NCI-H1092 treated with DMSO at 0.1 percent for 48 hours (cell line): ENCODE measurements around the gene SGK1.
"Not testable (repeated sequence)": the region's sequence is repeated elsewhere in the genome, so short reads cannot be mapped to it uniquely, and the experiment has no call there.

ENCODE experiments used
- DNase-seq: peaks from one replicate; lab custom pipeline; 2025; lab: John Stamatoyannopoulos, UW

The SGK1 gene

DNA sequence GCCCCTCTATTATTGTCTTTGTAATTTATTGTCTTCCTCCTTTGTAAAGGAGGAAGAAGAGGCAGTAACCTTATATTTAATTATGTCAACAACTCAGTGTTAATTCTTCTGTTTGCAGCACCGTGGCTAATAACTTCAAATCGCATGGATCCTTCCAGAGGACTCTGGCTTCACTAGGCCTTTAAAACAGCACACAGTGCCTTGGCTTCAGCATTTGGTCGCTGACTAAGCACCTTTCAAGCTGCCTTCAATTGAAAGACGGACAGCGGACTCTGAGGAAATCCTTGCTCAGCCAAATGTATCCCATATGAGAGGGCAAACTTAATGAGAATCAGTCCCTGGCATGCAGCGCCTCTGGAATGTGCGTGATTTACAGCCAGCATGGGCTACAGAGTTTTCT, 64.2 kb downstream of the SGK1 start:
- DNase-seq: no peak

DNA sequence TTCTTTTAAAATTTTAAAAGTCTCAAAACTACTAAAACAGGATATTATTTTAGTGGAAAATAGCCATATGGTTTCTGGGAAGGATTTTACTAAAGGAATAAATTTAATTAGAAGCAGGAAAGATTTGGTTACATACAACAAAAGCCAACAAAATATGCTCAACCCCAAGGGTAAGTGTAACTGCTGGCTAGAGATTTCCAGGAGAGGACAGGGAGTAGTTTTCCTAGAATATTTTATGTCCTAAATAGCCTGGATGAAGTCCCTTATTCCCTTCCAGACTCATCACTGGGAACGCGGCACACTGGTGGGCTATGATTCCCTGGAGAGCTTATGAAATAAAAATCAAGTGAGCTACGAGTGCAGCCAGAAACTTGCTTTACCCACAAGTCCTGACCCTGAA, 66.6 kb downstream of the SGK1 start:
- DNase-seq: no peak

DNA sequence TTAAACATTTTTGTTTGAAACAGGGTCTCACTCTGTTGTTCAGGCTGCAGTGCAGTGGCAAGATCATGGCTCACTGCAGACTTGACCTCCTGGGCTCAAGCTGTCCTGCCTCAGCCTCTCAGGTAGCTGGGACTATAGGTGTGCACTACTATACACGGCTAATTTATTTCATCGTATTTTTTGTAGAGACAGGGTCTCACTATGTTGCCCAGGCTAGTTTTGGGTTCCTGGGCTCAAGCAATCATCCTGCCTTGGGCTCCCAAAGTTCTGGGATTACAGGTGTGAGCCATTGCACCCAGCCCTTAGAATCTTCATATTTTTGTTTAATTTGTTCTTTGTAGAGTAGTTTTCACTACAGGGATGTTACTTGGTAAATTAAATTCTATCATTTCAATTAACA, 67.1 kb downstream of the SGK1 start:
- no peak for DNase-seq

DNA sequence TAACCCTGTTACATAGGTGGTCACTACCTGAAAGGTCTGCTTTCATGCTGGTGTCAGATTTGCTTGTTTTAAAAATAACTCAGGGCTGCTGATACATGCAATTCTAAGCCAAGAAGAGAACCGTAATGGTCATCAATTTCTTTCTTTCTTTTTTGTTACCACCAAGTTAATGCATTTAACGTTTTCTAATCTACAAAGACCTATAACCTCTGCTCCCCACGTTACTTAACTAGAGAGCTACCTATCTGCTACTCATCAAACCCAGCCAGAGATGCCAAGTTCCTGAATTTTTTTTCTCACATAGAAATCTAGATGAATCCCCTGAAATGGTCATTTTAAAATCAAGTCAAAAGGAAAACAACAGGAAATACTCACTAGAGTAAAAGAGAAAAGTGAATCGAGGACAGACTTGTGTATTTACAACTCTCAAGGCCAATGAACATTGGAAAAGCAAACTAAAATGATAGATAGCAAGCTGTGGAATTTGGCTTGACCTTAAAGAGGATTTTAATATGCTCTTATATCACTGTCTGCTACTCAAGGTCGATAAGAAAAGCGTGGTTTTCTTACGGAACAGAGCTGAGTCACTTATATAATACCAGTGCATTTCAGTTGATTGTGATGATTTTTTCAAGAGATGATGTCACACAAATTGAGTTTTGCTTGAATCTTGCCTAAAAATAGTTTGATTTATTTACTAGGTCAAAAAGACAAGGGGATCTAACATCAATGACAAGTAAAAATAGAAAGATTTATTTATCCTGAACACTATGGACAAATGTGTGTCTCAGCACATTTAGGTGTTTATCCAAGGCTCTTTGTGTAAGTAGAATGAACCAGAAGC, 67.9 kb downstream of the SGK1 start:
- DNase-seq: no peak

DNA sequence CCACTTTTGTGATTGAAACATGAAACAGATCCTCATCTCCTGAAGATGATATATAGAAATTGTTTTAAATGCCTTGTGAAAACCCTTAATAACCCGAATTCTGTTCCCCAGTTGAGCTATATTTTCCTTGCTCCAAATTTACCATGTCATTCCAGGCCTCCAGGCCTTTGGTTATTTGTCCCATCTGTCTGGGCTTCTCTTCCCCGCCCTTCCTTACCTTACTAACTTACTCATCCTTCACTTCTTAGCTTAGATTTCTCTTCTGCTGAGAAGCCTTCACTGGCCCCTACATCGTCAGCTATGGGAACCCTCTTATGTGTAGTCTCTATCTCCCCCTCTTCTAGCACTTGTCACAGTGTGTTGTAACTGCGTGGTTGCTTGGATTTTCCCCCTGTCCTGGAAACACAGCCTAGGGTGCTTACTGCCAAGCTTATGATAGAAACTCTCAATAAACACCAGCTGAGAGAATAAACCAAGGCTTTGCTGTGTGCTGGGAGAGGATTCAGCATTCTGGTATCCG, 68.6 kb downstream of the SGK1 start:
- DNase-seq: no peak

DNA sequence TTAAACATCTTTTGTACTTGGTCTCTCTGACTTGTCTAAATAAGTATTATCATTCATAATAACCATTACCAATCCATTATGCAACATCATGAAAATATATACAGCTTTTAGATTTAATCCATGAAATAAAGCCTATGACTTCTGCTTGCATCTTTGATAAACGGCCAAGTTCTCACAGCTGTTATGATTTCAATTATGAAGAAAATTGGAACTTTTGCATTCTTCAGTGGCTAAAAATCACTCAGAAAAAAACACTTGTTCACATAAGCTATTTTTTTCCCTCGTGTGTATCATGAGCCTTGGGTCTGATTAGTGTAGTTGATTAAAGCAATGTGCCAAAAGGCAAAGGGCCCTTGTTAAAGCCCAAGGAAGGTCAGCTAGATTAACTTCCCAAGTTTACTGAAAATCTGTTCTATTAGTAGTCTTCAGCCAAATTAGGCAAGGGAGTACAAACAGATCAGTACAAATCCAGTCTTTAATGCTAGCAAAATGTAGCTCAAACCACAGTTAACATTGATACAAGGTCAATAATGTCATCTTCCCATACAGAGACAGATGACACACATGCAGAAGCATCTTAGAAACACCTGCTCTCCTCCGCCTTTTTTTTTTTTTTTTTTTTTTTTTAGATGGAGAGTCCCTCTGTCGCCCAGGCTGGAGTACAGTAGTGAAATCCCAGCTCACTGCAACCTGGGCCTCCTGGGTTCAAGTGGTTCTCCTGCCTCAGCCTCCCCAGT, 69.9 kb downstream of the SGK1 start:
- no peak for DNase-seq

DNA sequence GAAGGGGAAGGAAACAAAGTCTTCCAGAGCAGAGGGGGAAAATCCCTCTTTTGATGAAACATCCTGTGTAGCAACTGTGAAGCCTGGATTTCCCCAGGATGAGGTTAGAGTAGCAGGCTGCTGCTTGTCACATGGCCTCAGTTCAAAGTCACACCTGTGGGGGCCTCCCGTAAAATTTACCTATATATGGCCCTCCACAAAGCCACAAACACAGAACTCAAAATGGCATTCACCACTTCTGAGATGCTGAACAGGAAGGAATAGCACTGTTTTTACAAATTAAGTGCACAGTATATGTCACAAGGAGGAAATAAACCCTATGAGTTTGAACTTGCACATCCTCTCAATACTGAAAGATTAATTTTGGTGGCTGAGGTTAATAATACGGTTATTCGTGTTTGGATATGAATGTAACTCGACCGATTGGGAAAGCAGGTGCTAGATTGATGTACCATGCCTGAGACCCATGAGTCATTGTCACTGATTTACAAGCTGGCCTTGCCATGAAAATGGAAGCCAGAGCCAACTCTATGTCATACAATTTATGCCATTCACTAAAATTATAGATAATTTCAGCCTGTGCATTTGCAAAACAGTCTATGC, 70.6 kb downstream of the SGK1 start:
- no peak for DNase-seq

DNA sequence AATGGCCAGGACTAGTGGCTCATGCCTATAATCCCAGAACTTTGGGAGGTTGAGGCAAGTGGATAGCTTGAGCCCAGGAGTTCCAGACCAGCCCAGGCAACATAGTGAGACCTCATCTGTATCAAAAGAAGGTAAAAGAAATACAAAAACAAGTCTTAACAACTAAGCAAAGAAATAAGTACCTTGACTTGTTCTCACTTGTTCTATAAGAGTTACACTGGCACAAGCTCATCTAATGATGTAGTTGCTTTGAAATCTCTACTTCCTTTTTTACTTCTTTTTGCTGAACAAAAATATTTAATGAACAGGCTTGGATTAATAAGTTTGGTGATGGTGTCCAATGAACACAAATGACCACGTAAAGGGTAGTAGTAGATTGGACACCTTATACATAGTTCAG, 72.2 kb downstream of the SGK1 start:
- no peak for DNase-seq

DNA sequence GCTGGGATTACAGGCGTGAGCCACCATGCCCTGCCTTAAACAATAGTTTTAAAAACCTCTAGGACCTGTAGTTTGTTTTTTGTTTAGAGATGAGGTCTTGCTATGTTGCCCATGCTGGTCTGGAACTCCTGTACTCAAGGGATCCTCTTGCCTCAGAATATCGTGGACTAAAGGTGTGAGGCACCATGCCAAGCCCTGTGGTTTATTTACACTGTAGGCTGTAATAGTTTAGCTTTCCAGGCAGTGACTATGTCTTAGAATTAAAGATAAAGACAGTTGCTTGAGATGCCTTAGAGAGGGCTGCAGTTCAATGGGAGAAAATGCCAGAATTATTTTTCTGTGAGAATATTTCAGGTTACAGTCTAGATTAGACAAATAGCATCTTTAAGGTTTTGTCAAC, 72.9 kb downstream of the SGK1 start:
- DNase-seq: no peak

DNA sequence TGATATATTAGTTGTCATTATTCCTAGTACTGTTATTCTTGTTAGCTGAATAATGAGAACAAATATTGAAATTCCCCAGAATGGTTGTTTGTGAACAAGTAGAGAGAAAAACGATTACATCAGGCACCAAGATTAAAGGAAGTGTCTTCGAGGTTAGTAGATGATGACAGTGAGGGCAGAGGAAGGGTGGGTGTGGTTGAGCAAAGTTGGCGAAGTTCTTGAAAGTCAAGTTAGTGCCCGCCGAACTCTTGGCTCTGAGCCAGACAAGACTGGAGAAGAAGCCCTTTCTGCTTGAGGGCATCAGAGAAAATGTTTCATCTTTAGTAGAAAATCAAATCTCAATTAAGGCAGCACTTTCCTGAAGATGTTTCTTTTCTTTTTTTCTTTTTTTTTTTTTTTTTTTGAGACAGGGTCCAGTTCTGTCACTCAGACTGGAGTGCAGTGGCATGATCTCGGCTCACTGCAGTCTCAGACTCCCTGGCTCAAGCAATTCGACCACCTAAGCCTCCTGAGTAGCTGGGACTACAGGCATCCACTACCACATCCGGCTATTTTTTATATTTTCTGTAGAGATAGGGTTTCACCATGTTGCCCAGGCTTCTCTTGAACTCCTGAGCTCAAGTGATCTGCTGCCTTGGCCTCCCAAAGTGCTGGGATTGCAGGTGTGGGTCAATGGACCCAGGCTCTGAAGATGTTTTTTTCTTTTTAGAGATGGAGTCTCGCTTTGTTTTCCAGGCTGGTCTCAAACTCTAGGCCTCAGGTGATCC, 77.1 kb downstream of the SGK1 start:
- no peak for DNase-seq

DNA sequence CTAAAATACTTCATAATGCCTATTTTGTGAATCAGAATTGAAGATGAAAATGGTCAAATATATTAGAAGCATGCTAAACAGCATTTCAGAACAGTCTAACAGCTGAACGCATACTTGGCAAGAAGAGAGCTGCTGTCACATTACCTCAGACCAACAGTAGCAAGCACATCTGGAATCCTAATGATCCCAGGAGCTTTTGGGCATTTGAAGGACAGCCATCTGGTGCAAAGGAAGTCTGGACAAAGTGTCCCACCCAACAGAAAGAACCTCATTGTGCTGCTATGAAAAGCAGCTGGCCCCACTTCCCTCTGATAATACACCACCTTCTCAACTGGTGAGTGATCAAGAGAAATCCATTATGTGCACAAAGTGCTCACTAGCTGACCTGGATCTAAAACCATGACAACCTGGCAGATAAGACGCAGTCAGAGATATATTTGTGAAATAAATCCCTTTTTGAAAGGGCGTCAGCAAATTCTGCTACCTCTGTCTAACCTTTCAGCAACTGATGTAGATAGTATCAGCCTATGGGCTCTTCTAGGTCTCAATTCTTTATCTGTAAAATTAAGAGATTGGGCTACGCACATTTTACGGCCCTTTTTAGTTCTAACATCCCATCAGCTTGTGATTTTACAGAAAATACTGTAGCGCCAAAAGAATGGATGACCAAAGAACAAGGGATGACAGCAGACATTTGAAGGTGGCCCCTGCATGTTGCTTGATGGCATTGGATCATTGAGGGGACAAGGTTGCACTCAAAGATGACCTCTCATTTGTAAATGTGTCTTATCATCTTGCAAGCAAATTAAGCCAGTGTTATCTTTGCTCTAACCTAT, 78.7 kb downstream of the SGK1 start:
- DNase-seq: no peak

DNA sequence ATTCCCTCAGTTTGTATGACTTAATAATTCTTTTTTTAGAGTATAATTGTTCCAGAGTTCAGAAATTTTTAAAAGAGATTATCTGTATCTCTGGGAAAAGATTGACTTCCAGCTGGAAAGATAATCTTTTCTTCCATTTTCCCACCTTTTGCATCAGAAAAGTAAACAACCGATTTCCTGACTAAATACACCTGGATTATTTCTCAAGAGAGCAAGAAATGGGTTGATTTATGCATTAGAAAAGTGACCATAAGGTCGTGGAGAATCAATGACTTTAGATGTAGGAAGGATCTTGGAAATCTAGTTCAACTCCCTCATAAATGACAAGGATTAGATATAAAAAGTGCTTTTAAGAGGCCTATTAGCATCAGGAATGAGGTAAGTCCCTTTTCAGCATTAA, 79.9 kb downstream of the SGK1 start:
- DNase-seq: no peak

DNA sequence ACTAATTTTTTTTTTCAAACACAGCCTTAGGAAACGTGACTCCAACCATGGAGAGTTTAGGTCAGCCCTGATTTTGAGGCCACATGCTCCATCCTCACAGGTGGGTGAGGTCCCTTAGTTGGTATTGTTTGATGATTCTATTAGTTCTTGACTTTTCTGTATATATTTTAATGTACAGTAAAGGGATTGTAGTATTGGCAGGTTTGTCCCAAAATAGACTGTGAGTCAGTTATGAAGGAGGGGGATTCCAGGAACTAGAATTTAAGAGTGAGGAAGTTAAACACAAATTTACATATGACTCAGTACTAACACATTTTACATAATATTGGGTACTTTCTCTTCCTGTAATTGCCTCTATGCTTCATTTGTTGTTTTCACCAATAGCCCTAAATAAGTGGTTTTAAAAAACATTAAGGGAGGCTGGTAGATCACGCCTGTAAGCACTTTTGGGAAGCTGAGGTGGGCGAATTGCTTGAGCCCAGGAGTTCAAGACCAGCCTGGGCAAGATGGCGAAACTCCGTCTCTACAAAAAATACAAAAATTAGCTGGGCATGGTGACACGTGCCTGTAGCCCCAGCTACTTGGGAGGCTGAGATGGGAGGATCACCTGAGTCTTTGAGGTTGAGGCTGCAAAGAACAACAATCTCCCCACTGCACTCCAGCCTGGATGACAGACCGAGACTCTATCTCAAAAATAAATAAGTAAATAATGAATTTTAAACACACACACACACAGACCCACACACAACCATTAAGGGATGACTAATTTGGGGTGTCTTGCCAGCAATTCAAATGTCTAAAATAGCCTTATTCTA, 81.8 kb downstream of the SGK1 start:
- DNase-seq: no peak

DNA sequence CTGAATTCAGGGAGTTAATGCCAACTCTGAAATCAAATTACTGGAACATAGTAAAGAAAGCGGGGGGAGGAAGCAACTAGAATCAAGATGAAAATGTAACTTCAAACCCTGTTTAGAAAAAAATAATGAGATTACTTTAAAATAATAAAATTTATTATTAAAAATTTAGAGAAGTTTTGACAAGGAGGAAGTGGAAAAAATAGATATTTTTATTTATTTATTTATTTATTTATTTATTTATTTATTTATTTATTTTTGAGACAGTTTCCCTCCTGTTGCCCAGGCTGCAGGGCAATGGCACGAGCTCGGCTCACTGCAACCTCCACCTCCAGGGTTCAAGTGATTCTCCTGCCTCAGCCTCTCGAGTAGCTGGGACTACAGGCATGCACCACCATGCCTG, 82.6 kb downstream of the SGK1 start:
- DNase-seq: not testable (repeated sequence)

DNA sequence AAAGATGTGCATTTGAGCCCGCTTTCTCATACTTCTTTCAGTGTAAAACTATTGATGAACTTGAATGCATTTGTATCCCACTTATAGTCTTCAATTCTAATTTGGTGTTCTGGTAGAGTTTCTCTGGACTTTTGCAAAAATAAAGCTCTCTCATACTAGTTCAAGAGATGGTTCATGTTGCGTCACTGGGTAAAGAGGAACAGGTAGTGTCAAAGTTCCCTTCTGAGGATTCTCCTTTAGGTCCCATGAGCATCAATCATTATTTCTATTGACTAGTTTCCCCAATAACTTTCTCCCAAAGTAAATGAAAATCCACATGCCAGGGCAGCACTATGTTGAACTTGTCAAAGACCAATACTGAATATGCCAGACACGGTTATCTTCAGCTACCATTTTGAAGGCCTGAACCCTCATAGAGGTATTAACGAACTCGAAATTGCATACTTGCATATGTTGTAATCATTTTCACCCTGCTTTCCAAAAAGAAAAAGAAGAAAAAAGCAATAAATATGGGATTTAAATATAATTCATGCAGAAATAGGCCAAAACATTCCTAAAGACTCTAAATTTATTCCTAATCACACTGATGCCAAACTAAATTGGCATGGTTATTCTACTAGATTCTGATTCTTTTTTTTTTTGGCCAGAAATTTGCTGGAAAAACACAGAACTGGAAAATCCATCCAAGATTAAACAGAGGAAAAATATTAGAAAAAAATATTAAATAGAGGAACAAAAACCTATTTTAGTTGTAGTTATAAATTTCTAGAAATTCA, 84.5 kb downstream of the SGK1 start:
- DNase-seq: no peak

DNA sequence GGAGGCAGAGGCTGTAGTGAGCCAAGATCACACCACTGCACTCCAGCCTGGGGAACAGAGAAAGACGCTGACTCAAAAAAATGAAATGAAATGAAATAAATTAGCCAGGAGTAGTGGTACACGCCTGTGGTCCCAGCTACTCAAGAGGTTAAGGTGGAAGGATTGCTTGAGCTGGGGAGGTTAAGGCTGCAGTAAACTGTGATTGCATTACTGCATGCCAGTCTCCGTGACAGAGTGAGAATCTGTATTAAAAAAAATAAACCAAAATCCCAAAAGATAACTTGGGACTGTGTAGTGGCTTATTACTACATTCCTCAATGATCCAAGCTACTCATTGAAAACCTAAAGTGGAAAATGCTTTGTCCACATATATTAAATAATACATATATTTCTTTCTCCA, 87.0 kb downstream of the SGK1 start:
- DNase-seq: no peak

DNA sequence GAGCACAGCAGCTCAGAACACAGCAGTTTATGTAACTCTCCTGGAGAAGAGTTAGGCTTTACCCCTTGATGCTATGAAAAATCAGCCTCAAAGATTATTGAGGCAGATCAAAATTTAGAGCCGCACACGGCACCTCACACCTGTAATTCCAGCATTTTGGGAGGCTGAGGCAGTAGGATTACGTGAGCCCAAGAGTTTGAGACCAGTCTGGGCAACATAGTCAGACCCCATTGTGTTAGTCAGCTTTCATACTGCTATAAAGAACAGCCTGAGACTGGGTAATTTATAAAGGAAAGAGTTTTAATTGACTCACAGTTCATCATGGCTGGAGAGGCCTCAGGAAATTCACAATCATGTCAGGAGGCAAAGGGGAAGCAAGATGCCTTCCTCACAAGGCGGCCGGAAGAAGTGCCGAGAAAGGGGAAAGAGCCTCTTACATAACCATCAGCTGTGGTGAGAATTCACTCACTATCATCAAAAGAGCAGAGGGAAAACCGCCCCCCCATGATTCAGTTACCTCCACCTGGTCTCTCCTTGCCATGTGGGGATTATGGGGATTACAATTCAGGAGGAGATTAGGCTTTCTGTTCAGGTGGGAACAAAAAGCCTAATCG, 87.7 kb downstream of the SGK1 start:
- no peak for DNase-seq

DNA sequence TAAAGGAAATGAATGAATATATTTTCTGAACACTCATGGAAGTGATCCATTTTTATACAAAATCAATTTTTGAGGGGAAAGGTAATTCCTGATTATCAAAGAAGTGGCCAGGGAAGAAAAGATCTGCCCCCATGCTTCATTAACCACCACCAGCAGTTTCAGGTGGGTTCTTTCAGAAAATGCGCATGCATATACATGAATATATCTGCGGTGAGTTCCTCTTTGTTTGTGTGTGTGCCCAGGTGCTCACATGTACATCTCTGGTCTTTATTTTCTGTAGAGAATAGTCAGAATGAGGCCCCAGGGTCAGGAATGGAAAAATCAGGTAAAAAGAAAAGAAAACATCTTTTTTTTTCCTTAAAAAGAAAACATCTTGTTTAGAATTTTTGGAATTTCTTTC, 88.4 kb downstream of the SGK1 start:
- no peak for DNase-seq

DNA sequence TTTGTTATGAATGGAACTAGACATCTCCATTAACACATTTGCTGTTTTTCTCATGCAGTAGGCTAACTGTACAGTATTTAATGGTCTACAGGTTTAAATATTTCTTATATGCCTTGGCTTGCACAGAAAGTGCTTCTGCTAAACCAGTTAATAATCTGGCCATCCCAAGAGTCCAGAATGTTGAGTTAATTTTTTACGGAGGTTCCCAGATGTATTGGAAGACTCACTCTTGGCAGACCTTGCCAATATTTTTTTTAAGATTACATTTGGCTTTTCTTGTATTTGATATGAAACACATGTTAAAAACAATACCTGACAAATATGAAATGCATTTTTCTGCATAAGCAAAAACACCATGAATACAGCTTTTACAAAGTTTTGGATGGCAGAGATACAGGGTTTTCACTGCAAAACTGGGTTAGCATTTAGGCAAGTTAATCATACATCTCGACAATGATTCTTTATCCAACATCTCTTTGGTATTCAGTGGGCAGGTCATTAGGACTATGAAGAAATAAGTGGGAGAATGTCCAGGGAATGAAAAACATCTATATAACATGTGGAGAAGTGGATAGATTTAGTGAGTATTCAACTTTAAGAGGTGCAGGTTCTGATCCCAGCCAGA, 94.0 kb downstream of the SGK1 start:
- no peak for DNase-seq
